ENCODE results near the gene ALDH3A2.
A peak's percentile ranks its signal among the peaks of the same experiment; 100 is the strongest.

The ALDH3A2 gene
- 29.6 to 47.9 reads per million in 2 donors for total RNA-seq

DNA sequence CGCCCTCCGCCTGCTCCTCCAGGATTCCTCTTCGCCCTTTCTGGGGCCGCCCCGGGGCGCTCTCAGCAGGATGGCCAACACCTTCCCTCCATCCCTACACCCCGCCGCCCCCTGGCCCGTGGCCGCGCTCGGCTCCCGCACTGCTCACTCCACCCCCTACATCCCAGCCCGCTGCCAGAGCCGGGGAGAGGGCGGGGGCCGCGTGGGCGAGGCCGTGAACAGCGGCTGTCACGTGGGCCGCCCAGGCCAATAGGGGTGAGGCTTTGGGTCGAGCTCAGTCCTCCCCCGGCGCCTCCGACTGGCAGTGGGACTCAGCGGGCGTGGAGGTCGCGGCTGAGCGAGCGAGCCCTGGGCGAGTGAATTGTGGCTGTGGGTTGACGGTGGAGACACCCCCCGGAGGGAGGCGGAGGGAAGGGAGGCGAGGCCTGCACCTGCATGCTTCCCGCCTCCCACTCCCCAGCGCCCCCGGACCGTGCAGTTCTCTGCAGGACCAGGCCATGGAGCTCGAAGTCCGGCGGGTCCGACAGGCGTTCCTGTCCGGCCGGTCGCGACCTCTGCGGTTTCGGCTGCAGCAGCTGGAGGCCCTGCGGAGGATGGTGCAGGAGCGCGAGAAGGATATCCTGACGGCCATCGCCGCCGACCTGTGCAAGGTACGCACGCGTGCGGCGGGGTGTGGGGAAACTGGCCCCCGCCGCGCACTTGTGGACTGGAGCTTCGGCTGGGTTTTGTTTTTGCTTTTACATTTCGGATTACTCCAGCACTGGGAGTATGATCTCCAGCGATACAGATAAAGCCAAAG, at the start of gene ALDH3A2:
TSS of gene ALDH3A2 (plus strand) at position 277 of the 799 bp plus-strand sequence. CDS start at position 498, 221 bp downstream.
- DNase-seq = peak; percentile 84 to 91 (median 90)

DNA sequence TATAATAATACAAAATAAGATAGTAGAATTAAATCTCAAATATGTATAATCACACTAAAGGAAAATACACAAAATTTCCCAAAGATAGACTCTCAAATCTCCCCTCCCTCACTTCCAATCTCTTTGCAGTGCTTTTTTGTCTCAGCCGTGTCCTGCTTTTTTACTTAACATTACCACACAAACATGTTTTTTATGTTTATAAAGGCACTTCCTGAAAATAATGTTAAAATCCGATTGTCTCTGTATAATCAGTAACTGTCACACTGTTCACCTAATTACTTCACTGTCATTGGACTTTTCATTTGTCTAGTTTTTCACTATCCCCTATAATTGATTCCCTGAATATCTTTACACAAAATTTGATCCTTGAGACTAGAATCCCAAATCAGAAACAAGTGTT, 38.2 kb upstream of the ALDH3A2 start:
- no peak for DNase-seq

- DNase-seq = no peak
These were observed 37.7 kb upstream of the ALDH3A2 start for GRCh38 chr17:19610879-19611278.

DNA sequence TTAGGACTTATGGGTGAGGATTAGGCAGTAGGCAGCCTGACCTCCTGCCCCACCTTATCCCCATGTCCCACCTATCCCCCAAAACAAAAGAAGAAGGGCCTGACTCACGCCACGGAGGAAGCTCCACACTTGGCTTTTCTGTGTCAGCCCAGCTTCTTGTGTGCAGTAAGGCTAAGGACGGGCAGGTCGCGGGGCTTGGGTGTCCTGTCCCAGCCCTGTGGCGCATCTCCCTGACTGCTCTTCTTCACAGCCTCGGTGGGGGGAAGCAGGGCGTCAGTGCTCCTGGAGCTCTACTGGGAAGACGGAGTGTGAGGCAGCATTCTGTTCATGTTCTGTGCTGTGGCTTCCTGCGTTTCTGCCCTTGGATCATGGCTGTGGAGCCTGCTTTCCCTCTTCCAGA, 34.6 kb upstream of the ALDH3A2 start:
- DNase-seq = no peak

DNA sequence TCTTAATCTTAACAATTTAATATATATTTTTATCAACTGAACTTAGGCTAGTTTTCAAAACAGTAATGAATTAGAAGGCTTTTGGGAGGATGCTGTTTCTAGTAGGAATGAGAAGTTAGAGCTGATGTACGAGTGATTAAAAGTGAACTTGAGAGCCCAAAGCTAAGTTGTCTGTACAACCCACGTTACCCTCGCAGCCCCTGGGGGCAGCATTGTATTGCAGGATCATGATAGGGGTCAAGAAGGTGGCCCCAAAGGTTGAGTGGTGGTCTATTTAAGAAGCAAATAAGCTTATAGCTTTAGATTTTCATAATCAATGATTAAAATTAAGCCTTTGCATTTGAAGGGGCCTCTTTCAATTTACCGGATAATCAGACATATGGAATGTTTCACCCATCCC, 33.7 kb upstream of the ALDH3A2 start:
- DNase-seq = no peak

- DNase-seq = no peak
These were observed 30.5 kb upstream of the ALDH3A2 start for GRCh38 chr17:19618015-19618414.

DNA sequence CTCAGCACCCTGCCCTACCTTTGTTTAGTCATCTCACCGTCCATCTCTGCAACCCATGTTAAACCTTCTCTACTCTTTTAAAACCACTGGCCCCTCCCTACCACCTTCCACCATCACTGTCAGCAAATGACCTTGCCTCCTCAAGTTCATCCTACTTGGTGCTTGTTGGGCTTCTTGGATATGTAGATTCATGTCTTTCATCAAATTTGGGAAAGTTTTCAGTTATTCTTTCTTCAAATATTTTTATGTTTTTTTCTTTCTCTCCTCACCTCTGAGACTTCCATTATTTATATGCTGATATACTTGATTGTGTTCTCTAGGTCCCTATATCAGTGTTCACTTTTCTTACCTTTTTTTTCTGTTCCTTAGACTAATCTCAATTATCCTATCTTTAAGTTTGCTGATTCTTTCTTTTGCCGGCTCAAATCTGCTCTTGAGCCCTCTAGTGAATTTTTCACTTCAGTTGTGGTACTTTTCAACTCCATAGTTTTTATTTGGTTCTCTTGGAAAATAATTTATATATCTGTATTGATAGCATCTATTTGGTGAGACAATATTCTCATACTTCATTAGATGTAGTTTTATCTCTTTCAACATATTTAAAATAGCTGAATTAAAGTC, 28.7 kb upstream of the ALDH3A2 start:
- DNase-seq = no peak

GRCh38 chr17:19621697-19622096, 26.9 kb upstream of the ALDH3A2 start:
- DNase-seq = no peak

DNA sequence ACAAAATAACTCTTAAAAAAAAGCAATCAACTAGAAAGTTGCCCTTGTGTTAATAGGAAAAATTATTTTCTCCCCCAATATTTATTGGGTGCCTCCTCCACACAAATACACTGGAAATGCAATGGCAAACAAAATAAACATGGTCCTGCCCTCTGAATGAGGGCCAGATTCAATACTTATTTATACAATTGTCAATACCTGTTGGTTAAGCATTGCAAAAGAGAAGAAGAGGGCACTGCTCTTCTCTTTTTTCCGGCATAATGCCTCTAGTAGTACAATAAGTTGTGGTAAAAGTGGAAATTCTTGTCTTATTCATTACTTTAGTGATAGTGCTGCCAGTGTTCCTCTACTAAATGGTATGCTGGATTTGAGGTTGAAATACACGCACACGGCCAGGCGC, 22.5 kb upstream of the ALDH3A2 start:
- no peak for DNase-seq

- no peak for DNase-seq
These were observed 19.1 kb upstream of the ALDH3A2 start for GRCh38 chr17:19629449-19629848.

DNA sequence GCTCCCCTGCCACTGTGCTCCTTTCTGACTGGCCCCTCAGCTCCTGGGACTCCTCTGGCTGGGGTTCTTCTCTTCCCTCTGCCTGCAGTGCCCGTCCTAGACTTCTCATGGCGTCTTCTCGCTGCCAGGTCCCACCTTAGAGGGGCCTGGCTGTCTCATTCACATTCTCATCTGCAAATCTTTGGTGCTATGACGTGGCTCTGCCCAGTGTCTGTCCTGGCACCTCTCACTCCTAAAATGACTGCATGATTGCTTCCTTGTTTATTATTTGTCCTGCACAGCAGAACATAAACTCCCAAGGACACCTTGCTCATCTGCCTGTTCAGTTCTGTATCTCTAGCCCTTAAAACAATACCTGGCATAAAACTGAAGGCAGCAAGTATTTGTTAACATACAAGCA, 18.5 kb upstream of the ALDH3A2 start:
- DNase-seq = no peak

DNA sequence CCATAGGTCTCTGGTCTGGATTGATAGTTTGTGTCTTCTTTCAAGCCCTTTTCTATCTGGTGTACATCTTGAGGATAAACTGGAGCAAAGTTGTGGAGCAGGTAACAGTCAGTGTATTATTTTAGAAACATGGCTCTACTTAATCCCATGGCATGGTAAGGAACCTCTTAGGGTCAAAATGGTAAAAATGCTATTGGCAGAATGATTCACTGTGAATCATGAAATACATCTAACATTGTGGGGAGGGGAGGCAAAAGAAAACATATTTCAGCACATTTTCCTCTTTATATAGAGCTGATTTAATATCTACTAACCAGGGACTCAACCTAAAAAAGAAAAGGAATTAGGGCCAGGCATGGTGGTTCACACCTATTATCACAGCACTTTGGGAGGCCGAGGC, 17.9 kb upstream of the ALDH3A2 start:
- no peak for DNase-seq

- no peak for DNase-seq
These were observed 16.6 kb upstream of the ALDH3A2 start for GRCh38 chr17:19631905-19632304.

- DNase-seq = no peak
These were observed 6.7 kb upstream of the ALDH3A2 start for GRCh38 chr17:19641687-19642372.

- no peak for DNase-seq
These were observed 6.1 kb upstream of the ALDH3A2 start for GRCh38 chr17:19642373-19642893.

DNA sequence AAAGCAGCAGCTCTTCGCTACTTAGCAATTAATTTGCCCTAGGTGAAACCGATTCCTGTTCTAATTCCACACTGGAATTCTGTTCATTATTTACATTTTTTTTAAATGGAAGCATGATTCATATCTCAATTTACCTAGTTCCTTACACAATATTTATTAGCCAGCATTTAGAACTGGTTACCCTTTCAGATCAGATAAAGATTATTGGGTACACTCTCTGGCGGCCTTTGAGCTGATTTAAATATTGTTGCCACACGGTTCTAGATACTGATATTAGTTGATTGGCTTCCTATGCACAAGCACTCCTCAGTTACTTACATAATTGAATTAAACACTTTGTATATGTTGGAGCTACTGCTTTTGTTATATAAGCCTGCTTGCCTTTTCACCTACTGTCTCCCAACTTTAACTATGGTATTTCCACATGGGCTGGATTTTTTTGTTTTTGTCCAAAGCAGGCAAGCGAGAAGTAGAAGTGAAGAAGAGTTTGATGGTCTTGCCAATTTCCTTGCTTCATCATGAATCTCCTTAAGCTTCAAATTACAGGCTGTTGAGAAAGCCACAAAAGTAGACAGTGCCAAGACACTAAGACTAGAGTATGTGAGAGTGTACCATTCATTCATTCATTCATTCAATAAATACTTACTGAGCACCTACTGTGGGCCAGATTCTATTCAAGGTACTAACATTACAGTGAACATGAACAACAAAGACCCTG, 3.9 kb upstream of the ALDH3A2 start:
- no peak for DNase-seq

GRCh38 chr17:19645734-19646201, 2.8 kb upstream of the ALDH3A2 start:
- peak in 4 of 5 experiments; percentile 5 to 64 (median 18) for DNase-seq

GRCh38 chr17:19646788-19647696, 1.5 kb upstream of the ALDH3A2 start:
- DNase-seq = no peak

GRCh38 chr17:19647697-19648474, 665 bp upstream of the ALDH3A2 start:
- peak in 3 of 5 experiments; percentile 7 to 38 (median 18) for DNase-seq

GRCh38 chr17:19649274-19649541, 657 bp downstream of the ALDH3A2 start:
- no peak for DNase-seq

DNA sequence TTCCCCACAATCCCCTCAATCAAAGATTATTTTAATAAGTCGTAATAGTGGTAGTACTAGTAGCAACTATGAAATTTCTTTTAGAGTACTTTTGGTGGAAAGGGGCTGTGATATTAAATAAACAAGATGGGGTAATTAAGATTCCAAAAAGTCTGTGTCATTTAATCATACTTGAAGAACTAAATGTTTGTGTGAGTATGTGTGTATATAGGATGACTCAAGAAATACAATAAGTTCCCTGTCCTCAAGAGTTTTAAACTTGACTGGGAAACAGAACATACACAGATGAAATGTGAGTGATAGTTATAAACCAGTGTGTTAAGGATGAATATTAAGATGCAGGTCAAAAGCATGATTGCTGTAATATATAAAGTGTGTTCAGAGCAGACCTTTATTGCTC, 2.3 kb downstream of the ALDH3A2 start:
- DNase-seq = no peak
